IMR-90 (cell line): ENCODE data around the gene SLC2A8. TPM values are rescaled to one million over a fixed set of nuclear protein-coding genes. Genes with fewer than 3 reads are reported as not detected.
A peak's percentile ranks its signal among the peaks of the same experiment; 100 is the strongest.

Experiments
- ATAC-seq: fragments of 200-7000 bp; cut with Tn5 transposase; 2 replicates; pipeline ENCODE4 v1.9.1; 2020; ENCODE audit warnings: low read depth, mild to moderate bottlenecking, moderate library complexity
- BruUV-seq: library from RNA; stranded (reverse); fragments of 400-500 nt; replicated peaks from 2 replicates; lab custom pipeline; 2021; lab: Mats Ljungman, UMichigan
- CTCF ChIA-PET: fragments of 300-600 bp; formaldehyde crosslinking; extraction: SDS; loops from one replicate; lab custom pipeline; 2021; ENCODE audit warnings: antibody characterized with exemption; lab: Yijun Ruan, JAX
- POLR2A ChIA-PET: fragments of 300-600 bp; sonication (Branson Sonifier 250); formaldehyde crosslinking; loops from one replicate; lab custom pipeline; 2022; ENCODE audit warnings: antibody characterized with exemption; ENCODE audit not compliant: unreplicated experiment; lab: Charles Lee
- DNase-seq: peaks from one replicate; pipeline ENCODE4 v3.0.0; 2013
- H2AFZ ChIP-seq: replicated peaks from 2 replicates; pipeline ENCODE3; 2013; ENCODE audit warnings: low read length, mild to moderate bottlenecking; ENCODE audit not compliant: poor library complexity
- H2AK5ac ChIP-seq: 2 replicates; pipeline ENCODE4 v1.6.1; 2013; ENCODE audit warnings: low read depth, low read length, inconsistent platforms
- H2AK9ac ChIP-seq: replicated peaks from 2 replicates; pipeline ENCODE3; 2013; ENCODE audit warnings: mild to moderate bottlenecking, low read depth, low read length, moderate library complexity; ENCODE audit not compliant: poor library complexity
- H2BK120ac ChIP-seq: 2 replicates; pipeline ENCODE4 v1.6.1; 2013; ENCODE audit warnings: low read depth, low read length, inconsistent platforms
- H2BK15ac ChIP-seq: 3 replicates; pipeline ENCODE4 v1.6.1; 2013; ENCODE audit warnings: low read depth, low read length, inconsistent platforms
- H2BK20ac ChIP-seq: 2 replicates; pipeline ENCODE4 v1.6.1; 2013; ENCODE audit warnings: low read depth, mild to moderate bottlenecking, inconsistent platforms, low read length, moderate library complexity
- H2BK5ac ChIP-seq: 2 replicates; pipeline ENCODE4 v1.6.1; 2013; ENCODE audit warnings: mild to moderate bottlenecking, low read depth, low read length, inconsistent platforms; ENCODE audit not compliant: poor library complexity, severe bottlenecking
- H3K14ac ChIP-seq: replicated peaks from 2 replicates; pipeline ENCODE4 v1.6.1; 2013; ENCODE audit warnings: low read depth, low read length, inconsistent platforms
- H3K18ac ChIP-seq: 2 replicates; pipeline ENCODE4 v1.6.1; 2013; ENCODE audit warnings: low read depth, low read length, control low read depth
- H3K23ac ChIP-seq: 2 replicates; pipeline ENCODE4 v1.6.1; 2013; ENCODE audit warnings: low read depth, low read length, inconsistent platforms
- H3K27ac ChIP-seq: 2 replicates; pipeline ENCODE4 v1.5.1; 2013; ENCODE audit warnings: mild to moderate bottlenecking, control low read depth, low read length; ENCODE audit not compliant: insufficient read depth
- H3K27me3 ChIP-seq: 2 replicates; pipeline ENCODE4 v1.6.1; 2013; ENCODE audit warnings: low read length; ENCODE audit not compliant: control insufficient read depth, insufficient read depth
- H3K36me3 ChIP-seq: 2 replicates; pipeline ENCODE4 v1.6.1; 2013; ENCODE audit warnings: low read length, mixed read lengths; ENCODE audit not compliant: control insufficient read depth, insufficient read depth
- H3K4ac ChIP-seq: 2 replicates; pipeline ENCODE4 v1.6.1; 2013; ENCODE audit warnings: low read depth, low read length, inconsistent platforms
- H3K4me1 ChIP-seq: 2 replicates; pipeline ENCODE4 v1.6.1; 2013; ENCODE audit warnings: low read length, mixed read lengths; ENCODE audit not compliant: control insufficient read depth, insufficient read depth
- H3K4me2 ChIP-seq: 2 replicates; pipeline ENCODE4 v1.6.1; 2013; ENCODE audit warnings: low read depth, mild to moderate bottlenecking, control low read depth, low read length, moderate library complexity
- H3K4me3 ChIP-seq: 2 replicates; pipeline ENCODE4 v1.5.1; 2013; ENCODE audit warnings: low read depth, mild to moderate bottlenecking, control low read depth, low read length, moderate library complexity; ENCODE audit not compliant: insufficient read depth
- H3K56ac ChIP-seq: 2 replicates; pipeline ENCODE4 v1.6.1; 2013; ENCODE audit warnings: low read length, inconsistent platforms; ENCODE audit not compliant: insufficient read depth; ENCODE audit errors: extremely low read depth
- H3K79me1 ChIP-seq, 2 experiments: 2 replicates each; pipeline ENCODE4 v1.6.1; 2013; ENCODE audit warnings: low read length in 2 of 2, inconsistent platforms in 1 of 2, low read depth in 1 of 2
- H3K9ac ChIP-seq: 2 replicates; pipeline ENCODE4 v1.6.1; 2013; ENCODE audit warnings: low read depth, low read length, control low read depth
- H3K9me1 ChIP-seq: 2 replicates; pipeline ENCODE4 v1.6.1; 2013; ENCODE audit warnings: low read length, inconsistent platforms; ENCODE audit not compliant: insufficient read depth
- H3K9me3 ChIP-seq: 2 replicates; pipeline ENCODE4 v1.6.1; 2013; ENCODE audit warnings: low read length; ENCODE audit not compliant: control insufficient read depth, insufficient read depth
- H4K20me1 ChIP-seq: 2 replicates; pipeline ENCODE4 v1.6.1; 2013; ENCODE audit warnings: low read length, inconsistent platforms; ENCODE audit not compliant: insufficient read depth
- H4K5ac ChIP-seq: 2 replicates; pipeline ENCODE4 v1.6.1; 2013; ENCODE audit warnings: mild to moderate bottlenecking, low read depth, low read length, control low read depth
- H4K8ac ChIP-seq, 2 experiments: 2 replicates each; pipeline ENCODE4 v1.6.1; 2013; ENCODE audit warnings: low read depth in 2 of 2, low read length in 2 of 2, control low read depth in 1 of 2, inconsistent platforms in 1 of 2
- H4K91ac ChIP-seq: 2 replicates; pipeline ENCODE4 v1.6.1; 2013; ENCODE audit warnings: low read depth, low read length, inconsistent platforms; ENCODE audit not compliant: insufficient read depth
- CEBPB ChIP-seq: IDR thresholded peaks from 2 replicates; pipeline ENCODE4 v1.6.1; 2012; ENCODE audit warnings: low read depth, low read length, improper control_type of control experiment
- CHD1 ChIP-seq: IDR thresholded peaks from 2 replicates; pipeline ENCODE4 v1.6.1; 2012; ENCODE audit warnings: low read depth, low read length, improper control_type of control experiment
- MXI1 ChIP-seq: IDR thresholded peaks from 2 replicates; pipeline ENCODE4 v1.6.1; 2012; ENCODE audit warnings: low read depth, mild to moderate bottlenecking, low read length, moderate library complexity, borderline replicate concordance
- POLR2A ChIP-seq: IDR thresholded peaks from 2 replicates; pipeline ENCODE4 v1.6.1; 2012; ENCODE audit warnings: mild to moderate bottlenecking, low read depth, low read length
- RFX5 ChIP-seq: IDR thresholded peaks from 2 replicates; pipeline ENCODE4 v1.8.0; 2012; ENCODE audit warnings: low read depth, mild to moderate bottlenecking, low read length, moderate library complexity
- SMC3 ChIP-seq: fragments of 150-350 bp; IDR thresholded peaks from 2 replicates; pipeline ENCODE4 v1.6.1; 2016; ENCODE audit warnings: low read depth, mild to moderate bottlenecking, antibody characterized with exemption, low read length, moderate library complexity
- whole genome bisulfite sequencing, 2 experiments: methylation state at CpG; one replicate each; pipeline versions ENCODE4 v1.1.5 to v1.1.7; 2013; ENCODE audit warnings: missing lambda C conversion rate in 2 of 2; ENCODE audit not compliant: insufficient read length in 1 of 2; ENCODE audit errors: extremely low coverage in 2 of 2; 5-methylcytosine and 5-hydroxymethylcytosine counted together
- dilution Hi-C: fragments of 300-500 bp; cut with HindIII; formaldehyde crosslinking; loops from one replicate; pipeline ENCODE4 v1.14.3; 2018; ENCODE audit warnings: low sequenced_read_pairs; ENCODE audit not compliant: unreplicated experiment
- in situ Hi-C: fragments of 300-500 bp; cut with MboI; formaldehyde crosslinking; loops from 3 replicates; pipeline ENCODE4 v1.14.3; 2019; ENCODE audit warnings: low sequenced_read_pairs, inconsistent platforms, mixed read lengths
- intact Hi-C: fragments of 100-400 bp; cut with micrococcal nuclease; formaldehyde crosslinking; loops from 2 replicates; pipeline ENCODE4 v1.10.0; 2022
- polyA plus RNA-seq, 3 experiments: library from polyadenylated mRNA; depleted of rRNA; stranded (reverse); fragments of >200 nt; gene quantifications; 2 replicates each; pipeline ENCODE4 v1.2.3, GENCODE V29; 2012; ENCODE audit warnings: low replicate concordance in 1 of 3
- total RNA-seq: library from RNA; depleted of rRNA; stranded (reverse); fragments of >200 nt; gene quantifications from 2 replicates; pipeline ENCODE4 v1.2.3, GENCODE V29; 2012

SLC2A8 gene
- total and polyA plus RNA-seq, 2 of the 4 experiments (the other 2 are of a cell fraction), result 9.0 to 12.0 TPM

DNA sequence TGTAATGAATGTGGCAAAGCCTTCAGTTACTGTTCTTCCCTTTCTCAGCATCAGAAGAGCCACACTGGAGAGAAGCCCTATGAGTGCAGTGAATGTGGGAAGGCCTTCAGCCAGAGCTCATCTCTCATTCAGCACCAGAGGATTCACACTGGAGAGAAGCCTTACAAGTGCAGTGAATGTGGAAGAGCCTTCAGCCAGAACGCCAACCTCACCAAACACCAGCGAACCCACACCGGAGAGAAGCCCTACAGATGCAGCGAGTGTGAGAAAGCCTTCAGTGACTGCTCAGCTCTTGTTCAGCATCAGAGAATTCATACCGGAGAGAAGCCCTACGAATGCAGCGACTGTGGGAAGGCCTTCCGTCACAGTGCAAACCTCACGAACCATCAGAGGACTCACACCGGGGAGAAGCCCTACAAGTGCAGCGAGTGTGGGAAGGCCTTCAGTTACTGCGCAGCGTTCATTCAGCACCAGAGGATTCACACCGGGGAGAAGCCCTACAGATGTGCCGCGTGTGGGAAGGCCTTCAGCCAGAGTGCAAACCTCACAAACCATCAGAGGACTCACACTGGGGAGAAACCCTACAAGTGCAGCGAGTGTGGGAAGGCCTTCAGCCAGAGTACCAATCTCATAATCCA is 47.4 kb downstream of the SLC2A8 start (continued):
- TF ChIP-seq RFX5 (no peak), SMC3 (no peak), CEBPB (no peak), CHD1 (no peak)

DNA sequence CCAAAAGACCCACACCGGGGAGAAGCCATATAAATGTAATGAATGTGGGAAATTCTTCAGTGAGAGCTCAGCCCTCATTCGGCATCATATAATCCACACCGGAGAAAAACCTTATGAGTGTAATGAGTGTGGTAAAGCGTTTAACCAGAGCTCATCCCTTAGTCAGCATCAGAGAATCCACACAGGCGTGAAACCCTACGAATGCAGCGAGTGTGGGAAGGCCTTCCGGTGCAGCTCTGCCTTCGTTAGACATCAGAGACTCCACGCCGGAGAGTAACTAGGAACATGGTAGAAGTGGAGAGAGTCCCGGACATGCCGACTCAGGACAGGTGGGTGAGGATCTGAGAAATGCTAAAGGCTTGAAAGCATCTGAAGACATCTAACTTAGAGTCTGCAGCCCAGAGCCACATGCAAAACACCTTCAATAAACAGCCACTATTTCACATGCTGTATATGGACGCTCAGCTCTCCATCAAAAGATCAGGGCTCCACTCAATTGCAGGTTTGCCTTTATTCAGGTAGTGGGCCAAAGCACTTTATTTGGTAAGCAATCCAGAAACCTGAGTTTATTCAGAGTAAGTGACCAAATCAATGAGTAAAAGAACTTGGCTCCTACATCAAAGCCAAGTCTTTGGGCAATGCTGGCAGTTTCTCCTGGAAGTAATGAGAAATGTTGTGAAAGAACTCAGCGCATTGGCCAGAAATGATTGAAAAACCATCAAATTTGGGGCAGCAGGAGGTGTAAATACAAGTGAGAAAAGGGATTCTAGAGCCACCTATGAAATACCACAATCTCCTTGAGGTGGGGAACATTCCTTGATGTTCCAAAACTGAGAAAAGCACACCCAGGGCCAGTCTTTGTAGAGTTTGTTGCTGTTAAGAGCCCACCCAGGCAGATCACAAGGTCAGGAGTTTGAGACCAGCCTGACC is 48.2 kb downstream of the SLC2A8 start:
- no peak for ATAC-seq
- H3K23ac ChIP-seq, result no peak overlapping the region
- WGBS, 2 experiments, result 80% methylated on average over 1 of the region's 15 CpGs; no CpG with 5 or more reads in 1 of the 2 experiments

More for the DNA sequence above, 48.2 kb downstream of the SLC2A8 start:
- Histone ChIP-seq H3K4me1 (peaks cover 10% of the 10 kb centered on the region), H4K20me1 (peaks cover 63% of the 10 kb centered on the region), H3K18ac (no peak overlapping the region), H3K56ac (no peak overlapping the region), H3K27ac (no peak overlapping the region), H2BK15ac (no peak overlapping the region), H2AK5ac (no peak overlapping the region), H4K5ac (no peak overlapping the region), H3K4me3 (no peak overlapping the region), H3K4me2 (no peak overlapping the region), H3K4ac (no peak overlapping the region), H3K79me1 (peaks cover 8 to 69% of the 10 kb centered on the region in 2 experiments), H2AK9ac (no peak overlapping the region), H3K9me1 (peaks cover 16% of the 10 kb centered on the region), H3K9me3 (peaks cover 16% of the 10 kb centered on the region), H4K91ac (no peak overlapping the region), H2BK5ac (no peak overlapping the region), H2BK120ac (no peak overlapping the region), H2AFZ (no peak overlapping the region), H4K8ac (no peak overlapping the region), H3K27me3 (no peaks in the 10 kb centered on the region), H3K14ac (no peak overlapping the region), H3K36me3 (peaks cover 82% of the 10 kb centered on the region), H3K9ac (no peak overlapping the region), H2BK20ac (no peak overlapping the region)
- intact Hi-C loops, result no loop called here
- BruUV-seq, result TSS peak; percentile 43
- dilution Hi-C loops, result no loop called here
- in situ Hi-C loops, result no loop called here
- ChIA-PET CTCF (no interaction called here), POLR2A (interaction anchor here (1.0 kb wide), 1 partner anchor 11 kb away, joined by 3 read pairs; no protein-coding TSS in a partner anchor)
- TF ChIP-seq POLR2A (0 out of 2 replicates have a peak, but pooled peaks have one; percentile 13), MXI1 (no peak)
- peak; percentile 44 for DNase-seq
